Breast epithelium (tissue), 3 donors: ENCODE measurements around the gene KMT2A.

Experiments
- CTCF ChIP-seq, 3 donors: fragments of 450-650 bp; IDR thresholded peaks; one replicate each; pipeline ENCODE4 v1.5.1; 2016 to 2017; ENCODE audit warnings: antibody characterized with exemption in 3 of 3, mild to moderate bottlenecking in 3 of 3, moderate library complexity in 3 of 3
- POLR2A ChIP-seq: fragments of 450-650 bp; IDR thresholded peaks from one replicate; pipeline ENCODE4 v1.6.1; 2016; ENCODE audit warnings: antibody characterized with exemption, mild to moderate bottlenecking, moderate library complexity
- POLR2AphosphoS5 ChIP-seq, 3 donors: sonication (generic); formaldehyde crosslinking; IDR thresholded peaks; one replicate each; pipeline ENCODE4 v1.6.1; 2017; ENCODE audit warnings: antibody characterized with exemption in 3 of 3

GRCh38 chr11:118434553-118435289, 1.6 kb upstream of the KMT2A start:
- TF ChIP-seq CTCF (IDR thresholded peaks at IDR 0.05) = no peak
- no peak for TF ChIP-seq POLR2A
- TF ChIP-seq POLR2AphosphoS5 (IDR thresholded peaks at IDR 0.05) = no peak
